GM12872 (cell line): ENCODE measurements around the gene TNFRSF12A.

ENCODE experiments used
- CTCF ChIP-seq: IDR thresholded peaks from 3 replicates; pipeline ENCODE4 v1.5.1; 2011; ENCODE audit warnings: low read depth, mild to moderate bottlenecking, low read length, moderate library complexity; ENCODE audit not compliant: insufficient read depth

Gene TNFRSF12A

GRCh38 chr16:2987286-2987685, 32.9 kb upstream of the TNFRSF12A start:
- no peak for TF ChIP-seq CTCF

GRCh38 chr16:2987833-2988232, 32.3 kb upstream of the TNFRSF12A start:
- no peak for TF ChIP-seq CTCF

- no peak for TF ChIP-seq CTCF
Measured at GRCh38 chr16:2988590-2989099, 31.5 kb upstream of the TNFRSF12A start.

GRCh38 chr16:2990891-2991290, 29.3 kb upstream of the TNFRSF12A start:
- TF ChIP-seq CTCF = no peak

- TF ChIP-seq CTCF = no peak
Measured at GRCh38 chr16:2991566-2992261, 28.5 kb upstream of the TNFRSF12A start.

GRCh38 chr16:2992383-2993081, 27.6 kb upstream of the TNFRSF12A start:
- no peak for TF ChIP-seq CTCF

GRCh38 chr16:2996298-2996697, 23.9 kb upstream of the TNFRSF12A start:
- TF ChIP-seq CTCF = no peak
